Measurements from ENCODE around the gene NECAB3. TPM values are rescaled to one million over a fixed set of nuclear protein-coding genes. Genes with fewer than 3 reads are reported as not detected.

Gene NECAB3
- total and polyA plus RNA-seq, 2 of the 4 experiments (the other 2 are of a cell fraction), result 8.6 to 28.4 TPM

DNA sequence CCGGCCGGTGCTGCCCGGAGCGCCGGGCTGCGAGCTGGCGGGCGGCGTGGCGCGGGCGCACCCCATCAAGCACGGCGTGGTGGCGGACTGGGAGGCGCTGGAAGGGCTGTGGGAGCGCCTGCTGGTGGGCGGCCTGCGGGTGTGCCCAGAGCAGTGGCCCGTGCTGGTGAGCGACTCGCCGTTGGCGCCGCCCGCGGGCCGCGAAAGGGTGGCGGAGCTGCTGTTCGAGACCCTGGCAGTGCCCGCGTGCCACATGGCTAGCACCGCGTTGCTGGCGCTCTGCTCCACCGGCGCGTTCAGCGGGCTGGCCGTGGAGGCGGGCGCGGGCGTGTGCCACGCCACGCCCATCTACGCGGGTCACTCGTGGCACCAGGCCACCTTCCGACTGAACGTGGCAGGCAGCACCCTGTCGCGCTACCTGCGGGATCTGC, 7.0 kb downstream of the NECAB3 start:
- H2AK9ac ChIP-seq (replicated peaks; ENCODE audit: low read depth, low read length, poor library complexity), result peak overlapping the region; percentile 76
- no peak overlapping the region for H3K23ac ChIP-seq (ENCODE audit: low read depth, low read length)
- dilution Hi-C loops (cut with HindIII; ENCODE audit: low sequenced_read_pairs, unreplicated experiment) (no loop called here), intact Hi-C loops (cut with micrococcal nuclease) (loop anchor here (5.0 to 10.0 kb wide), 2 partner anchors 65 to 148 kb away; partner anchors contain the start of genes CHMP4B and ZNF341), in situ Hi-C loops (cut with MboI; ENCODE audit: low sequenced_read_pairs) (no loop called here)
- H2BK15ac ChIP-seq (ENCODE audit: low read depth, low read length), result no peak overlapping the region
- peak overlapping the region; percentile 29 for H3K4me3 ChIP-seq (ENCODE audit: insufficient read depth, low read depth, low read length)
- peak overlapping the region; percentile 86 for H2AFZ ChIP-seq (replicated peaks; ENCODE audit: low read length, poor library complexity)
- DNase-seq, result no peak
- no peak overlapping the region; the same call in 1 of the 2 replicates for H2AK5ac ChIP-seq (ENCODE audit: low read depth, low read length)
- H3K79me1 ChIP-seq (ENCODE audit: low read depth in 1 of 2, low read length in 2 of 2), result peaks cover 10 to 68% of the 10 kb centered on the region in 2 experiments; a peak in 3 of 4 replicates
- H3K9me1 ChIP-seq (ENCODE audit: insufficient read depth, low read length), result peaks cover 28% of the 10 kb centered on the region
- no peak overlapping the region for H3K14ac ChIP-seq (replicated peaks; ENCODE audit: low read depth, low read length)
- TF ChIP-seq MXI1 (IDR thresholded peaks at IDR 0.05; ENCODE audit: borderline replicate concordance, low read depth, low read length), result no peak
- no peak for TF ChIP-seq RAD21 (IDR thresholded peaks at IDR 0.05; ENCODE audit: low read length)
- TF ChIP-seq RFX5 (IDR thresholded peaks at IDR 0.05; ENCODE audit: low read depth, low read length), result no peak
- TF ChIP-seq, protein P1, sequence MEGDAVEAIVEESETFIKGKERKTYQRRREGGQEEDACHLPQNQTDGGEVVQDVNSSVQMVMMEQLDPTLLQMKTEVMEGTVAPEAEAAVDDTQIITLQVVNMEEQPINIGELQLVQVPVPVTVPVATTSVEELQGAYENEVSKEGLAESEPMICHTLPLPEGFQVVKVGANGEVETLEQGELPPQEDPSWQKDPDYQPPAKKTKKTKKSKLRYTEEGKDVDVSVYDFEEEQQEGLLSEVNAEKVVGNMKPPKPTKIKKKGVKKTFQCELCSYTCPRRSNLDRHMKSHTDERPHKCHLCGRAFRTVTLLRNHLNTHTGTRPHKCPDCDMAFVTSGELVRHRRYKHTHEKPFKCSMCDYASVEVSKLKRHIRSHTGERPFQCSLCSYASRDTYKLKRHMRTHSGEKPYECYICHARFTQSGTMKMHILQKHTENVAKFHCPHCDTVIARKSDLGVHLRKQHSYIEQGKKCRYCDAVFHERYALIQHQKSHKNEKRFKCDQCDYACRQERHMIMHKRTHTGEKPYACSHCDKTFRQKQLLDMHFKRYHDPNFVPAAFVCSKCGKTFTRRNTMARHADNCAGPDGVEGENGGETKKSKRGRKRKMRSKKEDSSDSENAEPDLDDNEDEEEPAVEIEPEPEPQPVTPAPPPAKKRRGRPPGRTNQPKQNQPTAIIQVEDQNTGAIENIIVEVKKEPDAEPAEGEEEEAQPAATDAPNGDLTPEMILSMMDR (conservative IDR thresholded peaks at IDR 0.05; ENCODE audit: low read depth, low read length), result no peak
- no peak for TF ChIP-seq RCOR1 (IDR thresholded peaks at IDR 0.05; ENCODE audit: insufficient replicate concordance, low read length)
- TF ChIP-seq FOS (IDR thresholded peaks at IDR 0.05; ENCODE audit: low read depth, low read length), result no peak
- TF ChIP-seq, protein P2, sequence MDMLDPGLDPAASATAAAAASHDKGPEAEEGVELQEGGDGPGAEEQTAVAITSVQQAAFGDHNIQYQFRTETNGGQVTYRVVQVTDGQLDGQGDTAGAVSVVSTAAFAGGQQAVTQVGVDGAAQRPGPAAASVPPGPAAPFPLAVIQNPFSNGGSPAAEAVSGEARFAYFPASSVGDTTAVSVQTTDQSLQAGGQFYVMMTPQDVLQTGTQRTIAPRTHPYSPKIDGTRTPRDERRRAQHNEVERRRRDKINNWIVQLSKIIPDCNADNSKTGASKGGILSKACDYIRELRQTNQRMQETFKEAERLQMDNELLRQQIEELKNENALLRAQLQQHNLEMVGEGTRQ (IDR thresholded peaks at IDR 0.05; ENCODE audit: low read depth, low read length), result no peak
- TF ChIP-seq CEBPB (IDR thresholded peaks at IDR 0.05; ENCODE audit: low read depth, low read length), result no peak
- TF ChIP-seq, protein P3, sequence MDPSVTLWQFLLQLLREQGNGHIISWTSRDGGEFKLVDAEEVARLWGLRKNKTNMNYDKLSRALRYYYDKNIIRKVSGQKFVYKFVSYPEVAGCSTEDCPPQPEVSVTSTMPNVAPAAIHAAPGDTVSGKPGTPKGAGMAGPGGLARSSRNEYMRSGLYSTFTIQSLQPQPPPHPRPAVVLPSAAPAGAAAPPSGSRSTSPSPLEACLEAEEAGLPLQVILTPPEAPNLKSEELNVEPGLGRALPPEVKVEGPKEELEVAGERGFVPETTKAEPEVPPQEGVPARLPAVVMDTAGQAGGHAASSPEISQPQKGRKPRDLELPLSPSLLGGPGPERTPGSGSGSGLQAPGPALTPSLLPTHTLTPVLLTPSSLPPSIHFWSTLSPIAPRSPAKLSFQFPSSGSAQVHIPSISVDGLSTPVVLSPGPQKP (IDR thresholded peaks at IDR 0.05; ENCODE audit: borderline replicate concordance, low read depth, low read length), result no peak
- no peak for TF ChIP-seq POLR2A (IDR thresholded peaks at IDR 0.05; ENCODE audit: low read depth, low read length)
- TF ChIP-seq SMC3 (IDR thresholded peaks at IDR 0.05; ENCODE audit: low read depth, low read length), result no peak
- no peak for TF ChIP-seq CHD1 (IDR thresholded peaks at IDR 0.05; ENCODE audit: low read depth, low read length)
- TF ChIP-seq MAFK (IDR thresholded peaks at IDR 0.05; ENCODE audit: low read depth, low read length), result no peak
- TF ChIP-seq MAZ (IDR thresholded peaks at IDR 0.05; ENCODE audit: borderline replicate concordance, low read depth, low read length), result no peak
- no peak for TF ChIP-seq NFE2L2 (IDR thresholded peaks at IDR 0.05; ENCODE audit: low read depth, low read length)
- no peak for TF ChIP-seq BHLHE40 (IDR thresholded peaks at IDR 0.05; ENCODE audit: low read depth, low read length)
- ChIA-PET CTCF (interaction anchor here (0.6 kb wide), 1 partner anchor 13 kb away, joined by 6 read pairs; no protein-coding TSS in a partner anchor), POLR2A (ENCODE audit: unreplicated experiment) (interaction anchor here (1.0 kb wide), 1 partner anchor 53 kb away, joined by 3 read pairs; no protein-coding TSS in a partner anchor)
- H3K27me3 ChIP-seq (ENCODE audit: control insufficient read depth, insufficient read depth, low read length), result no peaks in the 10 kb centered on the region
- H2BK20ac ChIP-seq (ENCODE audit: low read depth, low read length), result no peak overlapping the region
- H4K91ac ChIP-seq (ENCODE audit: insufficient read depth, low read depth, low read length), result no peak overlapping the region
- H3K18ac ChIP-seq (ENCODE audit: low read depth, low read length), result no peak overlapping the region
- H3K4me1 ChIP-seq (ENCODE audit: control insufficient read depth, insufficient read depth, low read length), result peaks cover 19% of the 10 kb centered on the region
- H3K27ac ChIP-seq (ENCODE audit: insufficient read depth, low read length), result peak overlapping the region; percentile 25; the same call in 1 of the 2 replicates
- 0 out of 2 replicates have a peak overlapping the region, but pooled peaks have one; percentile 6 for H3K9ac ChIP-seq (ENCODE audit: low read depth, low read length)
- no peak for ATAC-seq (ENCODE audit: low read depth)
- WGBS, 2 experiments (ENCODE audit: extremely low coverage in 2 of 2, insufficient read length in 1 of 2), result 42% methylated on average over 47 of the region's 55 CpGs; no CpG with 5 or more reads in 1 of the 2 experiments
- H4K8ac ChIP-seq (ENCODE audit: low read depth in 2 of 2, low read length in 2 of 2), result peak overlapping the region in 1 of 2 experiments; percentile 50; a peak in 2 of 4 replicates
- H2BK5ac ChIP-seq (ENCODE audit: low read depth, low read length, poor library complexity, severe bottlenecking), result no peak overlapping the region
- H4K5ac ChIP-seq (ENCODE audit: low read depth, low read length), result no peak overlapping the region
- no peak overlapping the region for H2BK120ac ChIP-seq (ENCODE audit: low read depth, low read length)
- BruUV-seq (replicated peaks), result no TSS peak
- H4K20me1 ChIP-seq (ENCODE audit: insufficient read depth, low read length), result 0 out of 2 replicates have a peak, but pooled peaks cover 9% of the 10 kb centered on the region
- no peaks in the 10 kb centered on the region for H3K9me3 ChIP-seq (ENCODE audit: control insufficient read depth, insufficient read depth, low read length)
- H3K56ac ChIP-seq (ENCODE audit: extremely low read depth, insufficient read depth, low read length), result no peak overlapping the region
- peak overlapping the region; percentile 55 for H3K4me2 ChIP-seq (ENCODE audit: low read depth, low read length)
- peaks cover 13% of the 10 kb centered on the region for H3K36me3 ChIP-seq (ENCODE audit: control insufficient read depth, insufficient read depth, low read length)
- H3K4ac ChIP-seq (ENCODE audit: low read depth, low read length), result peak overlapping the region; percentile 60

All from IMR-90 (cell line).